Measurements from ENCODE around the gene TRPM5. TPM values are rescaled to one million over a fixed set of nuclear protein-coding genes. Genes with fewer than 3 reads are reported as not detected.

The TRPM5 gene
- total and polyA plus RNA-seq, 2 of the 8 experiments (the other 6 are each of a cell fraction or from before 2014, with no cell fraction given), result 0.02 TPM; not detected in 1

DNA sequence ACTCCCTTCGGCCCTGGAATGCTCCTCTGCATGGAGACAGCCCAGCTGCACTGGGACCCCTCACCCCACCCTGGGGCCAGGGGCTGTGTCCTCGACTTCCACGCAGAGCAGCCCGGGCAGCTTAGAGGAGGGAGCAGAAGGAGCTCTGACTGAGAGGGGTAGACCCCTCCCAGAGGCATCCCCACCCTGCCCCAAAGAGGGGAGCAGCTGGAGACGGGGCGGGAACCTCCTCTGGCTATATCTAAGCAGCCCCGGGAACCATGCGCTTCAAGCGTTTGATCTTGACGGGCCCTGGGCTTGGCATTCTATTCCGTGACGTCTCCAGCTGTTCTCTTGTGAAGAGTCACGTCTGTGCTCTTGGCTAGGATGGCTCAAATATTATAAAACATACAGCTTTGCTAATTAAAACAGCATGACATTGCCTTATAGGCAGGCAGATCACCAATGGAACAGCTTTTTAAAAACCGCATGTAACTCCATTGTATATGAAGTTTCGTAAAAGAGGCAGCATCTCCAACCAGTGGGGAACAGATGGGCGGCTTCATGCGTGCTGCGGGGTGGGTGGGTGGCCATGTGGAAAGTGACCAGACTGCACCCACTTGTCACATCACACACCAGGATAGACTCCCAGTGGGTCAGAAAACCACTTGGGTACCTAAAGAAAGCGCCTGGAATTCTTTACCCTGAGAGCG is 8.2 kb upstream of the TRPM5 start (continued):
- TF ChIP-seq RNF2 (IDR thresholded peaks at IDR 0.05; ENCODE audit: borderline replicate concordance, low read depth, low read length, missing control alignments, poor library complexity, severe bottlenecking) (no peak), ASH2L (IDR thresholded peaks at IDR 0.05; ENCODE audit: low read length) (no peak)

All from H1 (cell line).